GM23338 (cell line): ENCODE measurements around the gene CCDC138. TPM values are rescaled to one million over a fixed set of nuclear protein-coding genes. Genes with fewer than 3 reads are reported as not detected.

Experiments
- ATAC-seq: fragments of 200-7000 bp; cut with Tn5 transposase; 3 replicates; pipeline ENCODE4 v1.9.1; 2020
- DNase-seq: peaks from one replicate; pipeline ENCODE4 v3.0.0-alpha.2; 2015; ENCODE audit warnings: low spot score
- H2AFZ ChIP-seq: fragments of 200-600 bp; sonication (generic); 2 replicates; pipeline ENCODE4 v1.8.0; 2016; ENCODE audit warnings: antibody characterized with exemption, mild to moderate bottlenecking, moderate library complexity
- H3F3A ChIP-seq: fragments of 200-600 bp; sonication (generic); replicated peaks from 2 replicates; pipeline ENCODE4 v1.8.0; 2017; ENCODE audit warnings: antibody characterized with exemption, mixed run types, low read depth
- H3K27ac ChIP-seq: fragments of 200-600 bp; sonication (generic); 2 replicates; pipeline ENCODE4 v1.6.1; 2016; ENCODE audit warnings: low read depth
- H3K27me3 ChIP-seq: fragments of 200-600 bp; sonication (generic); 2 replicates; pipeline ENCODE4 v1.8.0; 2016; ENCODE audit warnings: mild to moderate bottlenecking, mixed run types, moderate library complexity; ENCODE audit not compliant: insufficient read depth
- H3K36me3 ChIP-seq: fragments of 200-600 bp; sonication (generic); 2 replicates; pipeline ENCODE4 v1.8.0; 2016; ENCODE audit warnings: mild to moderate bottlenecking; ENCODE audit not compliant: insufficient read depth
- H3K4me1 ChIP-seq: fragments of 200-600 bp; sonication (generic); 2 replicates; pipeline ENCODE4 v1.8.0; 2016; ENCODE audit warnings: mild to moderate bottlenecking, moderate library complexity; ENCODE audit not compliant: insufficient read depth
- H3K4me2 ChIP-seq: fragments of 200-600 bp; sonication (generic); 2 replicates; pipeline ENCODE4 v1.7.1; 2017; ENCODE audit warnings: mixed run types
- H3K4me3 ChIP-seq: fragments of 200-600 bp; sonication (generic); 2 replicates; pipeline ENCODE4 v1.6.1; 2016; ENCODE audit warnings: mixed run types
- H3K79me2 ChIP-seq: fragments of 200-600 bp; sonication (generic); replicated peaks from 2 replicates; pipeline ENCODE4 v1.8.0; 2017; ENCODE audit warnings: mild to moderate bottlenecking; ENCODE audit not compliant: insufficient read depth
- H3K9me2 ChIP-seq: fragments of 200-600 bp; sonication (generic); 2 replicates; pipeline ENCODE4 v1.8.0; 2017; ENCODE audit not compliant: insufficient read depth
- H4K20me1 ChIP-seq: fragments of 200-600 bp; sonication (generic); replicated peaks from 2 replicates; pipeline ENCODE4 v1.8.0; 2017; ENCODE audit warnings: mild to moderate bottlenecking; ENCODE audit not compliant: insufficient read depth
- H3K27ac Mint-ChIP-seq: 2 replicates; pipeline ENCODE4 v1.8.0; 2020; ENCODE audit warnings: inconsistent platforms, mild to moderate bottlenecking, moderate library complexity, mixed read lengths
- H3K27me3 Mint-ChIP-seq: 3 replicates; pipeline ENCODE4 v1.8.0; 2022; ENCODE audit warnings: low read depth, mild to moderate bottlenecking, moderate library complexity, mixed read lengths, inconsistent platforms; ENCODE audit not compliant: insufficient read depth, poor library complexity
- H3K36me3 Mint-ChIP-seq: 3 replicates; pipeline ENCODE4 v1.8.0; 2021; ENCODE audit warnings: low read depth, mild to moderate bottlenecking, inconsistent platforms, moderate library complexity, mixed read lengths
- H3K4me1 Mint-ChIP-seq: 3 replicates; pipeline ENCODE4 v1.8.0; 2020; ENCODE audit warnings: mild to moderate bottlenecking, inconsistent platforms, mixed read lengths
- H3K4me3 Mint-ChIP-seq: 3 replicates; pipeline ENCODE4 v1.8.0; 2021; ENCODE audit warnings: moderate library complexity, mild to moderate bottlenecking, inconsistent platforms, mixed read lengths
- H3K9me3 Mint-ChIP-seq: 3 replicates; pipeline ENCODE4 v1.8.0; 2020; ENCODE audit warnings: moderate library complexity, mild to moderate bottlenecking, inconsistent platforms, mixed read lengths
- CREB1 ChIP-seq: fragments of 250-450 bp; sonication (Bioruptor Pico); IDR thresholded peaks from 2 replicates; pipeline ENCODE4 v1.5.0; 2020; ENCODE audit warnings: low read depth, mild to moderate bottlenecking, moderate library complexity
- CTCF ChIP-seq, 2 experiments: fragments of 200-600 bp in 1 of 2; sonication (generic) in 1 of 2; conservative IDR thresholded peaks; 2 replicates each; pipeline versions ENCODE4 v1.5.1 to v1.6.1; 2016 to 2017; ENCODE audit warnings: antibody characterized with exemption in 2 of 2, low read depth in 2 of 2, mild to moderate bottlenecking in 2 of 2, moderate library complexity in 1 of 2
- ETS1 ChIP-seq: IDR thresholded peaks from 2 replicates; pipeline ENCODE4 v1.6.1; 2016; ENCODE audit warnings: antibody characterized with exemption
- EZH2 ChIP-seq: fragments of 200-600 bp; sonication (generic); IDR thresholded peaks from one replicate; pipeline ENCODE4 v1.8.0; 2017; ENCODE audit warnings: antibody characterized with exemption, mild to moderate bottlenecking, low read depth; ENCODE audit not compliant: unreplicated experiment
- JUNB ChIP-seq: IDR thresholded peaks from one replicate; pipeline ENCODE4 v1.6.1; 2016; ENCODE audit warnings: antibody characterized with exemption; ENCODE audit not compliant: unreplicated experiment
- NANOG ChIP-seq: IDR thresholded peaks from 2 replicates; pipeline ENCODE4 v1.6.1; 2016; ENCODE audit warnings: antibody characterized with exemption, borderline replicate concordance
- POLR2AphosphoS5 ChIP-seq: IDR thresholded peaks from 2 replicates; pipeline ENCODE4 v1.6.1; 2016; ENCODE audit warnings: antibody characterized with exemption, low read depth
- STAT1 ChIP-seq: IDR thresholded peaks from one replicate; pipeline ENCODE4 v1.6.1; 2016; ENCODE audit warnings: antibody characterized with exemption; ENCODE audit not compliant: unreplicated experiment
- ZNF114 ChIP-seq: fragments of 250-450 bp; sonication (Bioruptor Pico); IDR thresholded peaks from 2 replicates; pipeline ENCODE4 v1.5.0; 2020; ENCODE audit warnings: mild to moderate bottlenecking, moderate library complexity
- ZNF331 ChIP-seq: fragments of 250-450 bp; sonication (Bioruptor Pico); IDR thresholded peaks from 2 replicates; pipeline ENCODE4 v1.5.0; 2020; ENCODE audit warnings: low read depth, mild to moderate bottlenecking, moderate library complexity
- ZNF462 ChIP-seq: fragments of 250-450 bp; sonication (Bioruptor Pico); IDR thresholded peaks from 2 replicates; pipeline ENCODE4 v1.5.0; 2020; ENCODE audit warnings: mild to moderate bottlenecking, moderate library complexity
- polyA plus RNA-seq: library from polyadenylated mRNA; unstranded; fragments of >200 nt; fragmentation: Nextera tagmentation; extraction: Ambion mirVana; gene quantifications from 2 replicates; pipeline ENCODE4 v1.2.1, GENCODE V29; 2016
- total RNA-seq: library from RNA; depleted of rRNA; stranded (reverse); fragments of >200 nt; shearing (Covaris generic); gene quantifications from 2 replicates; pipeline ENCODE4 v1.2.3, GENCODE V29; 2014

Gene CCDC138
- total and polyA plus RNA-seq, 2 experiments from 2014 or later: 30.8 to 31.6 TPM

- TF ChIP-seq NANOG: no peak
Measured at GRCh38 chr2:108858894-108859293, 72.3 kb downstream of the CCDC138 start (continued).

- no peaks in the 10 kb centered on the region for H3K4me1 ChIP-seq
- H3K27ac Mint-ChIP-seq: no peak overlapping the region
- no peaks in the 10 kb centered on the region for H4K20me1 ChIP-seq
- no peak overlapping the region for H3K27ac ChIP-seq
- peaks cover 32% of the 10 kb centered on the region for H3K36me3 Mint-ChIP-seq
- no peak for ATAC-seq
- no peaks in the 10 kb centered on the region for H3F3A ChIP-seq
- no peak overlapping the region for H3K4me3 ChIP-seq
- H3K27me3 ChIP-seq: no peaks in the 10 kb centered on the region
- H3K9me2 ChIP-seq: no peaks in the 10 kb centered on the region
- no peak for TF ChIP-seq EZH2
- TF ChIP-seq ZNF114 (CRISPR knock-in tag): no peak
- no peak overlapping the region for H2AFZ ChIP-seq
- H3K9me3 Mint-ChIP-seq: no peaks in the 10 kb centered on the region
- no peaks in the 10 kb centered on the region for H3K79me2 ChIP-seq
- H3K36me3 ChIP-seq: peaks cover 4% of the 10 kb centered on the region; the same call in 1 of the 2 replicates
- DNase-seq: no peak
- H3K4me3 Mint-ChIP-seq: no peak overlapping the region
- no peaks in the 10 kb centered on the region for H3K4me1 Mint-ChIP-seq
- H3K27me3 Mint-ChIP-seq: no peaks in the 10 kb centered on the region
- H3K4me2 ChIP-seq: no peak overlapping the region
Measured at GRCh38 chr2:108866041-108866440, 79.5 kb downstream of the CCDC138 start.

- H3K9me2 ChIP-seq: no peaks in the 10 kb centered on the region
- Mint-ChIP-seq H3K27me3 (no peaks in the 10 kb centered on the region), H3K4me3 (no peak overlapping the region), H3K27ac (no peak overlapping the region), H3K36me3 (peaks cover 32% of the 10 kb centered on the region), H3K4me1 (peaks cover 5% of the 10 kb centered on the region; the same call in 2 of the 3 replicates), H3K9me3 (no peaks in the 10 kb centered on the region)
- no peaks in the 10 kb centered on the region for H3K4me1 ChIP-seq
- H3K4me3 ChIP-seq: no peak overlapping the region
- no peak overlapping the region for H3K4me2 ChIP-seq
- H4K20me1 ChIP-seq: no peaks in the 10 kb centered on the region
- no peaks in the 10 kb centered on the region for H3K79me2 ChIP-seq
- H3K36me3 ChIP-seq: peaks cover 4% of the 10 kb centered on the region; the same call in 1 of the 2 replicates
- H3F3A ChIP-seq: no peaks in the 10 kb centered on the region
- H2AFZ ChIP-seq: no peak overlapping the region
- no peak overlapping the region for H3K27ac ChIP-seq
- DNase-seq: no peak
- no peak for ATAC-seq
- no peaks in the 10 kb centered on the region for H3K27me3 ChIP-seq
- TF ChIP-seq ZNF462 (no peak), NANOG (no peak), EZH2 (no peak), ZNF331 (no peak), STAT1 (no peak), ETS1 (no peak), CTCF (conservative IDR thresholded peaks at IDR 0.05; ENCODE audit: low read depth in 2 of 2) (no peak), ZNF114 (CRISPR knock-in tag) (no peak), CREB1 (CRISPR knock-in tag) (no peak), POLR2AphosphoS5 (no peak), JUNB (no peak)
Measured at GRCh38 chr2:108868911-108869310, 82.3 kb downstream of the CCDC138 start.
